Ovary (tissue), 9 donors: Measurements from ENCODE around the gene DXO. TPM values are rescaled to one million over a fixed set of nuclear protein-coding genes. Genes with fewer than 3 reads are reported as not detected.

Experiments
- DNase-seq, 5 donors: peaks; one replicate each; pipeline ENCODE4 v3.0.0-alpha.2; 2019 to 2020
- H3K27ac ChIP-seq, 2 donors: fragments of 200-600 bp; one replicate each; pipeline versions ENCODE4 v1.5.1 to v1.8.0; 2019 to 2022
- H3K27me3 ChIP-seq: fragments of 200-600 bp; one replicate; pipeline ENCODE4 v1.8.0; 2022
- H3K36me3 ChIP-seq: fragments of 200-600 bp; sonication (generic); one replicate; pipeline ENCODE4 v1.5.1; 2019
- H3K4me1 ChIP-seq: one replicate; pipeline ENCODE4 v1.8.1; 2013; ENCODE audit warnings: mild to moderate bottlenecking, moderate library complexity; ENCODE audit not compliant: insufficient read depth
- H3K4me3 ChIP-seq: fragments of 200-600 bp; sonication (generic); one replicate; pipeline ENCODE4 v1.5.1; 2017
- H3K9me3 ChIP-seq, 2 donors: fragments of 200-600 bp in 1 of 2; sonication (generic) in 1 of 2; one replicate each; pipeline versions ENCODE4 v1.5.1 to v1.8.1; 2013 to 2019; ENCODE audit warnings: mild to moderate bottlenecking in 1 of 2, moderate library complexity in 1 of 2
- EP300 ChIP-seq: sonication (generic); formaldehyde crosslinking; IDR thresholded peaks from one replicate; pipeline ENCODE4 v1.6.1; 2017; ENCODE audit warnings: antibody characterized with exemption
- POLR2A ChIP-seq: fragments of 450-650 bp; IDR thresholded peaks from one replicate; pipeline ENCODE4 v1.6.1; 2017; ENCODE audit warnings: antibody characterized with exemption, mild to moderate bottlenecking, moderate library complexity
- WGBS, 3 donors: extraction: QIAGEN DNeasy Blood & Tissue Kit in 1 of 3; methylation state at CpG; one replicate each; pipeline versions ENCODE4 v1.1.5 to v1.1.7; 2013 to 2017; 5-methylcytosine and 5-hydroxymethylcytosine counted together
- intact Hi-C, 4 donors: fragments of 100-400 bp; cut with DNase I; formaldehyde crosslinking; loops; one replicate each; pipeline versions ENCODE4 v1.11.0 to v1.15.1; 2022 to 2023
- polyA plus RNA-seq, 2 donors: library from polyadenylated mRNA; stranded (reverse); fragments of 200-250 nt in 1 of 2; fragments of 350-450 nt in 1 of 2; fragmentation: Illumina TruSeq in 1 of 2; extraction: RNeasy Lipid Tissue Mini Kit (QIAGEN cat#74804) in 1 of 2; gene quantifications; one replicate each; pipeline ENCODE4 v1.2.3, GENCODE V29; 2013 to 2014
- total RNA-seq, 7 donors: library from RNA; depleted of rRNA in 2 of 7; stranded (reverse); fragments of >200 nt in 2 of 7; fragmentation: NEBNext Ultra II Directional in 3 of 7; extraction: Animal tissue kit (Norgen Biotek cat#: 25700) in 3 of 7; gene quantifications; one replicate each; pipeline versions ENCODE4 v1.1.0 to v1.2.4, GENCODE V29; 2016 to 2023
- TF ChIP-seq, protein P1 (sequence below), 3 donors: fragments of 450-650 bp in 2 of 3; fragments of 200-600 bp in 1 of 3; IDR thresholded peaks; one replicate each; pipeline versions ENCODE4 v1.5.1 to v1.8.0; 2016 to 2022; ENCODE audit warnings: antibody characterized with exemption in 3 of 3, mild to moderate bottlenecking in 1 of 3
- donor health status: DM: no; HTN: no; CAD: no; lungs with moderate emphysema.
- donor health status: DM: no; HTN: no; CAD: no.
- donor health status: Bipolar disorder and iron deficiency.
- donor health status: DM: yes; HTN: yes; CAD: no.
- donor health status: DM: no; HTN: no; CAD: no.
- donor health status: DM: yes; HTN: yes; CAD: no.

The DXO gene
- total and polyA plus RNA-seq, 9 donors = 11.7 to 42.8 (median 26.7) TPM

DNA sequence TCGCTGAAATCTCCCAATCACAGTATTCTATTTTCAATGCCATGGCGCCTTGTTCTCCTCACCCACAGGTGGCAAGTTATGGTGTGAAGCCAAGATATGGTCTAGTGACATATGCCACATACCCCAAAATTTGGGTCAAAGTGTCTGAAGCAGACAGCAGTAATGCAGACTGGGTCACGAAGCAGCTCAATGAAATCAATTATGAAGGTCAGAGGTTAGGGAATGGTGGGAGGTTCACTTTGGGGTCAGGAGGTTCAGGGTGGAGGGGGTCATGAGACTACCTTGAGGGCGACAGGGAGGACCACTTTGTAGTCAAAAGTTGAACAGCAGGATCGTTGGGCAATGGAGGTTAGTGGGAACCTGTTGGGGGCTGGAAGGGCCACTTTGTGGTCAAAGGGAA is 23.6 kb downstream of the DXO start:
- Histone ChIP-seq H3K4me1 (peaks cover 6% of the 10 kb centered on the region), H3K9me3 (no peaks in the 10 kb centered on the region), H3K36me3 (no peaks in the 10 kb centered on the region), H3K27ac (no peak overlapping the region), H3K4me3 (no peak overlapping the region), H3K27me3 (no peaks in the 10 kb centered on the region)
- 67 to 84% (median 77%) methylated on average over 5 of the region's 5 CpGs for WGBS, 3 donors
- TF ChIP-seq POLR2A = no peak
- no peak for TF ChIP-seq EP300
- TF ChIP-seq, protein P1, sequence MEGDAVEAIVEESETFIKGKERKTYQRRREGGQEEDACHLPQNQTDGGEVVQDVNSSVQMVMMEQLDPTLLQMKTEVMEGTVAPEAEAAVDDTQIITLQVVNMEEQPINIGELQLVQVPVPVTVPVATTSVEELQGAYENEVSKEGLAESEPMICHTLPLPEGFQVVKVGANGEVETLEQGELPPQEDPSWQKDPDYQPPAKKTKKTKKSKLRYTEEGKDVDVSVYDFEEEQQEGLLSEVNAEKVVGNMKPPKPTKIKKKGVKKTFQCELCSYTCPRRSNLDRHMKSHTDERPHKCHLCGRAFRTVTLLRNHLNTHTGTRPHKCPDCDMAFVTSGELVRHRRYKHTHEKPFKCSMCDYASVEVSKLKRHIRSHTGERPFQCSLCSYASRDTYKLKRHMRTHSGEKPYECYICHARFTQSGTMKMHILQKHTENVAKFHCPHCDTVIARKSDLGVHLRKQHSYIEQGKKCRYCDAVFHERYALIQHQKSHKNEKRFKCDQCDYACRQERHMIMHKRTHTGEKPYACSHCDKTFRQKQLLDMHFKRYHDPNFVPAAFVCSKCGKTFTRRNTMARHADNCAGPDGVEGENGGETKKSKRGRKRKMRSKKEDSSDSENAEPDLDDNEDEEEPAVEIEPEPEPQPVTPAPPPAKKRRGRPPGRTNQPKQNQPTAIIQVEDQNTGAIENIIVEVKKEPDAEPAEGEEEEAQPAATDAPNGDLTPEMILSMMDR (IDR thresholded peaks at IDR 0.05) = no peak
- no peak for DNase-seq
- intact Hi-C loops = loop anchor here in 1 of 4 donors (10.0 kb wide), 1 partner anchor 1336 kb away; the partner anchor contains the start of genes PFDN6 and WDR46

- no peaks in the 10 kb centered on the region for H3K36me3 ChIP-seq
- no peaks in the 10 kb centered on the region for H3K27me3 ChIP-seq
- peaks cover 6% of the 10 kb centered on the region for H3K4me1 ChIP-seq
- WGBS, 3 donors = 82 to 86% (median 84%) methylated on average over 4 of the region's 4 CpGs
- TF ChIP-seq POLR2A (no peak), EP300 (no peak)
- TF ChIP-seq, protein P1 (IDR thresholded peaks at IDR 0.05) = no peak
- H3K27ac ChIP-seq = no peak overlapping the region
- no peak overlapping the region for H3K4me3 ChIP-seq
- intact Hi-C loops = loop anchor here in 1 of 4 donors (10.0 kb wide), 1 partner anchor 1337 kb away; the partner anchor contains the start of genes PFDN6 and WDR46
- no peak for DNase-seq
- H3K9me3 ChIP-seq = no peaks in the 10 kb centered on the region
Measured at GRCh38 chr6:31947864-31948263, 24.1 kb downstream of the DXO start.

- H3K4me3 ChIP-seq = no peak overlapping the region
- peaks cover 6% of the 10 kb centered on the region for H3K4me1 ChIP-seq
- TF ChIP-seq POLR2A (no peak), EP300 (no peak)
- TF ChIP-seq, protein P1 (IDR thresholded peaks at IDR 0.05) = no peak
- intact Hi-C loops = loop anchor here in 1 of 4 donors (10.0 kb wide), 1 partner anchor 1338 kb away; the partner anchor contains the start of genes PFDN6 and WDR46
- no peaks in the 10 kb centered on the region for H3K27me3 ChIP-seq
- DNase-seq = no peak
- no peaks in the 10 kb centered on the region for H3K9me3 ChIP-seq
- no peak overlapping the region for H3K27ac ChIP-seq
- 82 to 86% (median 84%) methylated on average over 24 of the region's 24 CpGs for WGBS, 3 donors
- no peaks in the 10 kb centered on the region for H3K36me3 ChIP-seq
Measured at GRCh38 chr6:31947070-31947675, 24.8 kb downstream of the DXO start.

DNA sequence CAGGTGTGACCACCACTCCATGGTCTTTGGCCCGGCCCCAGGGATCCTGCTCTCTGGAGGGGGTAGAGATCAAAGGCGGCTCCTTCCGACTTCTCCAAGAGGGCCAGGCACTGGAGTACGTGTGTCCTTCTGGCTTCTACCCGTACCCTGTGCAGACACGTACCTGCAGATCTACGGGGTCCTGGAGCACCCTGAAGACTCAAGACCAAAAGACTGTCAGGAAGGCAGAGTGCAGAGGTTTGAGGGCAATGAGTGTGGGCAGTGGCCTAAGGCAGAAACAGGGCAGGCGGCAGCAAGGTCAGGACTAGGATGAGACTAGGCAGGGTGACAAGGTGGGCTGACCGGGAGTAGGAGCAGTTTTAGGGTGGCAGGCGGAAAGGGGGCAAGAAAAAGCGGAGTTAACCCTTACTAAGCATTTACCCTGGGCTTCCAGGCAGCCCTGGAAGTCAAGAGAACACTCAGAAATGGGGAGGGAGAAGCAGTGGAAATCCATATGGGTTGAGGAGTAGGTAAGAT is 25.5 kb downstream of the DXO start:
- H3K27ac ChIP-seq = peak overlapping the region; percentile 9 to 75
- no peaks in the 10 kb centered on the region for H3K27me3 ChIP-seq
- intact Hi-C loops = loop anchor here in 1 of 4 donors (10.0 kb wide), 1 partner anchor 1338 kb away; the partner anchor contains the start of genes PFDN6 and WDR46
- H3K4me1 ChIP-seq = peaks cover 6% of the 10 kb centered on the region
- H3K4me3 ChIP-seq = no peak overlapping the region
- no peak for DNase-seq
- H3K9me3 ChIP-seq = no peaks in the 10 kb centered on the region
- 70 to 79% (median 76%) methylated on average over 11 of the region's 11 CpGs for WGBS, 3 donors
- TF ChIP-seq EP300 (no peak), POLR2A (no peak)
- TF ChIP-seq, protein P1 (IDR thresholded peaks at IDR 0.05) = no peak
- no peaks in the 10 kb centered on the region for H3K36me3 ChIP-seq
